Measurements from ENCODE around the gene RAB11FIP5. TPM values are rescaled to one million over a fixed set of nuclear protein-coding genes. Genes with fewer than 3 reads are reported as not detected.

The RAB11FIP5 gene
- total RNA-seq, 4 donors from 2014 or later: 16.6 to 40.1 (median 20.7) TPM

DNA sequence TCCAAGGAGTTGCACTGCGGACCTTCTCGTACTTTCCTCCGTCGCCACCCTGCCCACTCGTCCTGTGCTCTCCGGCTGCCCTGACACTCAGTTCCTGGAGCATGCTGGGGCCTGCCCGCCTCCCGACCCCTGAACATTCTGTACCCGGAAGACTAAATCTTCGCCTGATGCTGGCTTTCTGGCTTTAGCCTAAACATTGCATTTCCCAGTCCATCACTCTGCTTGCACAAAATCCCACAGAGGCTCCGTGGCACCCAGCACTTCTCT, 40.7 kb downstream of the RAB11FIP5 start:
- no peak for ATAC-seq (ENCODE audit: low FRiP score)
- TF ChIP-seq, protein P1, sequence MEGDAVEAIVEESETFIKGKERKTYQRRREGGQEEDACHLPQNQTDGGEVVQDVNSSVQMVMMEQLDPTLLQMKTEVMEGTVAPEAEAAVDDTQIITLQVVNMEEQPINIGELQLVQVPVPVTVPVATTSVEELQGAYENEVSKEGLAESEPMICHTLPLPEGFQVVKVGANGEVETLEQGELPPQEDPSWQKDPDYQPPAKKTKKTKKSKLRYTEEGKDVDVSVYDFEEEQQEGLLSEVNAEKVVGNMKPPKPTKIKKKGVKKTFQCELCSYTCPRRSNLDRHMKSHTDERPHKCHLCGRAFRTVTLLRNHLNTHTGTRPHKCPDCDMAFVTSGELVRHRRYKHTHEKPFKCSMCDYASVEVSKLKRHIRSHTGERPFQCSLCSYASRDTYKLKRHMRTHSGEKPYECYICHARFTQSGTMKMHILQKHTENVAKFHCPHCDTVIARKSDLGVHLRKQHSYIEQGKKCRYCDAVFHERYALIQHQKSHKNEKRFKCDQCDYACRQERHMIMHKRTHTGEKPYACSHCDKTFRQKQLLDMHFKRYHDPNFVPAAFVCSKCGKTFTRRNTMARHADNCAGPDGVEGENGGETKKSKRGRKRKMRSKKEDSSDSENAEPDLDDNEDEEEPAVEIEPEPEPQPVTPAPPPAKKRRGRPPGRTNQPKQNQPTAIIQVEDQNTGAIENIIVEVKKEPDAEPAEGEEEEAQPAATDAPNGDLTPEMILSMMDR (IDR thresholded peaks at IDR 0.05): no peak

DNA sequence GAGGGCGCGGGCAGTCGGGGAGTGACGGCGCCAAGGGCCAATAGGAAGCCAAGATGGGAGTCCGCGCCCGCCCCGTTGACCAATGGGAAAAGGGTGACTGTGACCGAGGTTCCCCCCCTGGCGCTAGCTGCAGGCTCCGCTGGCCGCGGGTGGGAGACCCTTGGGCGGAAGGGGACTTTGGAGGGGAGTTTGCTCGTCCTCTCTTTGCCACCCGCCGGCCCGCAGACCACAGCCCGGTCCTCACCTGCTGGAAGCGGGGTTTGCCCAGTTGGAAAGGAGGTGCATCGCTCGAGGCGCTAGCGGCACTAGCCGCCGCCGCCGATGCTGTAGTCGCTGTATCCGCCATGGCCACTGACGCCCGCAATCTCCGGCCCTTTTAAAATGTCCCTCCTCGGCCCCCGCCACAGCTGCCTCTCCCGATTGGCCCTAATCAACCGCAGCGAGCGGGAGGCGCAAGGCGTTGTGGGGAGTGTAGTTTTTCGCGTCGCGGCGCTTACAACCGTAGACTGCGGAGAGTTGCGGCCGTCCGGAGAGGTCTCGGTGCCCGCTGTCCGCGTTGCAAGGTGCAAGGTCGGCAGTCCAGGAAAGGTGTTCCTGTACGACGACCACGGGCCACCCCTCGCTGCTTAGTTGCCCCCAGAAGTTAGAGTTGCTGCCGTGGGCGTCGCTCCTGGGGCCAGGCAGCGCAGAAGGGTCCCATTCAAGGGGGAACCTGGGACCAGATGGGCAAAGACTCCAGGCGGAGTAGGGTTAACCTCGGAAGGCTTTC, 41.2 kb downstream of the RAB11FIP5 start, which contains the start of gene SFXN5:
TSS of gene SFXN5 (minus strand) at position 353 of the 769 bp plus-strand sequence. CDS start at position 346, 7 bp downstream.
- DNase-seq (ENCODE audit: low spot score) (peak; percentile 100), ATAC-seq (ENCODE audit: low FRiP score) (peak; percentile 93)
- TF ChIP-seq, protein P1 (IDR thresholded peaks at IDR 0.05): peak in 1 of 3 donors; percentile 7

More for the DNA sequence above, 40.7 kb downstream of the RAB11FIP5 start:
- no peak for DNase-seq (ENCODE audit: low spot score)

DNA sequence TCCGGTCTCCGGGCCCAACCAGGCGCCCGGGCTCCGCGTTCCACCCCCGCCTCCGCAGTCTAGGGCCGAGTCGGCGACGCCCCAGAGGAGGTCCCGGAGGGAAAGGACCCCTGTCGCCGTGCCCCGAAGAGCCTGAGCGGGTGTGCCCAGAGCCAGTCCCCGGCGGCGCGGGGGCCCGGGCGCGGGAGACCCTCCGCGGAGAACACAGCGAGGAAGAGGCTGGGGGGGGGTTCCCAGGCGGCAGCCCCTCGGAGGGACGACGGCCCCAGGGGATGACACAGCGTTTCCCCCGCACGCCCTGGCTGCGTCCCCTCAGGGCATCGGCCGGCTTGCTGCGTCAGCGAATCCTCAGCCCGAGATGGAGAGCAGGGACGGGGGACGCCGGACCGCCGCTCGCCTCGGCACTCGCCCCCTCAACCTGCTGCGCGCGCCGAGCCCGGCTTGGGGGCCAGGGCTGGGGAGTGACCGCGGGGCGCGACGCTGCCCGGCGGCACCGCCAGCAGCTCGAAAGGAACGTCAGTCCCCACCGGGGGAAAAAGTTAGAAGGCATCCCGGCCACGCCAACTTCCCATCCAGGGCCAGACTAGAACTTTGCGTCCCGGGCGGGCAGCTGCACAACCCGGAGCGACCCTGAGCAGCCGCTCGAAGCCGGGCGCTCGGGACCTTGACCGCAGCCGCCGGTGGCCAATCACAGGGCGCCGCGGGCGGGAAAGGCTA, 41.9 kb downstream of the RAB11FIP5 start:
- DNase-seq (ENCODE audit: low spot score) (no peak), ATAC-seq (ENCODE audit: low FRiP score) (peak; percentile 48)
- TF ChIP-seq, protein P1 (IDR thresholded peaks at IDR 0.05): no peak

DNA sequence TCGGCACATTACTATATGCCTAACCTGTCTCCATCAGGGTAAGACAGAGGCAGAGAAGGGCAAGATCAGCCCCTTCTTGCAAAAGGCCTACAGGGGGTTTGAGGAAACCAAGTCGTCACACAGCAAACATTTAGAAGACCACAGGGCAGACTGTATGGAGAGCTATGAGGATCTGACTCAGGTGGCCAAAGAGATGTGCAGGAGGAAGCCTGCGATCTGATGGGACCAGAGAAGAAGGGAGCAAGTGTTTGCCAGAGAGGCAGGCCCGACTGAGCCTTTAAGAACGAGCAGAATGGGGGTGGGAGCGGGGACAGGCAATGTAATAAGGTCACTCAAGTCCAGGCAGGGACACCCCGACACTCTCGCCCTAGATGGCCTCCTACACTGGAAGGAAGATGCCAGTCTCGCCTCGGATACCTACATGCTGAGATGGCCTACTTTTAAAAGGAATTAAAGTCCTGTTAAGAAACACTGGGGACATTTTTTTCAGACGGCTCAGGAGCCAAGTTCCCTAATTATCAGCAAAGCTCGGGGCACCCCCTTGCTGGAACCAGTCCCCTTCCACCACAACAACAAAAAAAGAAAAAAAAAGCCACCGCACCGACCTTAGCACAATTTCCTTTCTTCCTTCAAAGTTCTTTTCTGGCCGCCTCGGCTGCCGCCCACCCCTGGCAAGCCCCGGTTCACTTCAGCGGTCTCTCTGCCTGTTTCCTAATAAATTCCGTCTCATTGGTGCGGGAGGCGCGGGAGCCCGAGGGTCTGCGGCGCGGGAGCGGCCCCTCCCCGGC, 42.7 kb downstream of the RAB11FIP5 start:
- TF ChIP-seq, protein P1 (IDR thresholded peaks at IDR 0.05): no peak
- DNase-seq (ENCODE audit: low spot score) (no peak), ATAC-seq (ENCODE audit: low FRiP score) (no peak)

DNA sequence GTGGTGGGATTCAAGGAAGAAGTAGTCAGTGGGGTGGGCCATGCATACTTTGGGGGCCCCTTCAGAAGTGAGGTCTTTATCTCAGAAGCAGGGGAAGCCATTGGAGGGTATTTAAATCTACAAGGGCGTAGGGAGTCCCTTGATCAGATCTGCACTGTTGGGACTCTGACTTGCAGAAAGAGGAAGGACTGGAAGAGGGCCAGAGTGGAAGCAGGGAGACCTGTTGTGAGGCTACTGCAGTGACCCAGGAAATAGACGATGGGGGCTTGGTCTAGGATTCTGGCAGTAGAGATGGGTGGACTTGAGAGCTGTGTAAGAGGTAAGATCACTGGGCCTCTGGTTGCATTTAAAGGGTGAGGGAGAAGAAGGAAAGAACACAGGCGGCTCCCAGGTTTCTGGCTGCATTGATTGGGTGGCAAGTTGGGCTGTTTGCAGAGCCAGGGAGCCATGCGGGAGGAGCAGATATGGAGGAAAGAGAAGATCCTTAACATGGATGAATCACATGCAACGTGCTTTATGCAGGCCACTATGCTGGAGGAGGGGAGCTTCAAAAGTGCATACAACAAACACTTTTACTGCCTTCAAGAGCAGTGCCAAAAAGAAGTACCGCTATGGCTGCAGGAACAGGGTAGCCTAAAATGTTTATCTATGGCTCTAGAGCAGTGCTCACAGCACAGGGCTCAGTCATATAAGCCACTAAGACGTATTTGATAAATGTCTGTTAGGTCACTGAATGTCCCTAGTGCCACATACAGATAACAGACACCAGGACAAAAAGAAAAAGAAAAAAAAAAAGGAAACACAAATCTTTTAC, 43.5 kb downstream of the RAB11FIP5 start:
- TF ChIP-seq, protein P1 (IDR thresholded peaks at IDR 0.05): no peak
- ATAC-seq (ENCODE audit: low FRiP score) (no peak), DNase-seq (ENCODE audit: low spot score) (no peak)

DNA sequence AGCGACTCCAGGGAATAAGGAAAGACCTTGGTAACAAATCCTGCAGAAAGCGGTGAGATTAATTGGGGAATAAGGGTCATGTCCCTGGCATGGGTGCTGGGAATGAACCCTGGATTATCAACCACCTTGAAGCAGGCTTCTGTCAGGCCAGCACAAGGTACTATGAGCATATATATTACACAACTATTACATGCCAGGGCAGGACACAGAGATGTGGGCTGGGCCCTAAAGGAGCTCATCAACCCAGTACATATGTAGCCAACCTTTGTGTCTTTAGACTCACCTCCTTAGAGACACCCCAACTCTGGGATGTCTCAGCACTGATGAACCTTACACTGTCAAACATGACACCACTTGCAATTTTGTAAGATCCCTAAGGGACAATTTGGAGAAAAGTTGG, 44.6 kb downstream of the RAB11FIP5 start:
- TF ChIP-seq, protein P1 (IDR thresholded peaks at IDR 0.05): no peak
- DNase-seq (ENCODE audit: low spot score): no peak
- no peak for ATAC-seq (ENCODE audit: low FRiP score)
